Ammon's horn (tissue), 1 donor: Measurements from ENCODE around the gene UNKL.
"Not testable (repeated sequence)": the region's sequence is repeated elsewhere in the genome, so short reads cannot be mapped to it uniquely, and the experiment has no call there.

ENCODE experiments used
- DNase-seq: peaks from one replicate; pipeline ENCODE4 v3.0.0-alpha.2; 2016; ENCODE audit warnings: low spot score

UNKL gene

DNA sequence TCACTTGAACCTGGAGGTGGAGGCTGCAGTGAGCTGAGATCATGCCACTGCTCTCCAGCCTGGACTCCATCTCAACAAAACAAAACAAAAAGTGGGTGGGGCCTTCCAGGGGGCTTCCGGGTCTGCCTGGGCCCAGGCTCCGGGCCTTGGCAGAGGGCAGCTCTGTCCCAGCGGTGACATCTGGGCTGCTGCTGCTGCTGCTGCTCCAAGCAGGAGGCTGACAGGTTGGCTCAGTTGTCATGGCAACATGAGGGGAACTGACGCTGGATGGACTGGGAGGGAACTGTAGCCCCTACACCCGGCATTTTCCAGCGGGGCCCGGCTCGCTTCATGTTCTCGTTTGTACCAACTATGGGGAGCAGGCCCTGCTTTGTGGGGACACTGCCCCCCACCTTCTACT is 77.0 kb downstream of the UNKL start:
- no peak for DNase-seq

DNA sequence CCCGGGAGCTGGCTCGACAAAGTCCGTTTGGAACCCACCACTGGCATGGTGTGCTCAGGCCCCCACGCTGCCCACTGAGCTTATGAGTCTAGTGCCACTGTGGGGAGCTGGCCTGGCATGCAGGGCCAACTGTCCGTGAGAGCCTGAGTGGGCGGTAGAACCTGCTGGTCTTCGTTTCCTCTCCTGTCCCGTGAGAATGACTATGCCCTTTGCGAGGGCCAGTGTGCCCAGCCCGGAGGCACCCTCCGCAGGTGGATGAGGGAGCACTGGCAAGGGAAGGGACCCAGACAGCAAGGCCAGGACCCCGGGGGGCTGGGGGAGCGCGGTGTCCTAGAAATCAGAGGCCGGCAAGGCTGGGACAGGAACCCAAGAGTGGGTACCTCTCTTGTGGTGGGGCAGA is 77.9 kb downstream of the UNKL start:
- no peak for DNase-seq

DNA sequence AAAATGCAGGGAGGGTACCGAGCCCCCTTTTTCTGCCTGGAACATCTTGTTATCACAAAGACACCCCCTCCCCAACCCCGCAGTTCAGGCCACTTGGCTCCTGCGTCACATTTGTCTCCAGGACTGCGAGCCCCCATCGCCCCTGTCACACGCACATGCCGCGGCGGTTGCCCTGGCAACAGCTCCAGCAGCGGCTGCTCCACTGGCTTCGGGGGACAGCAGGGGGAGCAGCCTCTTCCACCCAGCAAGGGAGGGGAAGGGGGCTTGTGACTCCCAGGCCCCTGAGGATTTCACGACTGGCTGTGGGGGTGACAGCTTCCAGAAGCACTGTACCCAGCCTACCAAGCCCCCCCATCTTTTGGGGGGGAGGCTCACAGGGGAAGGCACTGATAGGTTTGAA is 78.5 kb downstream of the UNKL start:
- DNase-seq = peak; percentile 68

DNA sequence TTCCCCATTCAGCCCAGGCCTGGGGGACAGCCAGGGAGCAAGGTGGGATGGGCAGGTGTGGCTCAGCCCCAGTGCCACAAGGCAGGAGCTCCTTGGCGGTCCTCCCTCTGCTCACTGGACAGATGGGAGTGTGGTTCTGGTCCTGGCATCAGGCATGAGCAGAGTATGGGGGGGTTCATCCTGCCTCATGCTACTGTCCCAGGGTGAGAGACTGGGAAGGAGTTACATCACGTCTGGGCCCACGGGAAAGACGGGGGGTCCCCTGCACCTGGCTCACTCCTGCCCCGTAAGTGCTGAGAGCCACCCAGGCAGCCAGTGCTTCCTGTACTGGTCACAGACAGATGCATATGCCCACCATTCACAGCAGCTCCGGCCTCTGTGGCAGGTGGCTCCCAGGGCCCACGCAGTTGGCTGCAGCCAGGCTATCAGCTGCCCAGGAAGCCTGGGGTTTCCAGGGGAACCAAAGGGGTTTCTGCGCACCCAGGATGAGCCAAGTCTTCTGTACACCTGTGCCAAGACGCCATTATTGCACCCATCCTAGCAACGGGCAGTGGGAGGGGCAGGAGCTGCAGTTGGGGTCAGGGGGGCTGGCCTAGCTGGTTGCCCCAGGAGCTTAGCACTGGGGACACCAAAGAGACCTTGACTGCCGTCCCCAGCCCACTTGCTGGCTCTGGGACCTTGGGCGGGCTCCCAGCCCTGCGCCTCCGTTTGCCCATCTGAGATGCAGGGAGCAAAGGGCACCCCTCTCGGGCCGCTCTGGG is 79.1 kb downstream of the UNKL start:
- peak; percentile 47 for DNase-seq

DNA sequence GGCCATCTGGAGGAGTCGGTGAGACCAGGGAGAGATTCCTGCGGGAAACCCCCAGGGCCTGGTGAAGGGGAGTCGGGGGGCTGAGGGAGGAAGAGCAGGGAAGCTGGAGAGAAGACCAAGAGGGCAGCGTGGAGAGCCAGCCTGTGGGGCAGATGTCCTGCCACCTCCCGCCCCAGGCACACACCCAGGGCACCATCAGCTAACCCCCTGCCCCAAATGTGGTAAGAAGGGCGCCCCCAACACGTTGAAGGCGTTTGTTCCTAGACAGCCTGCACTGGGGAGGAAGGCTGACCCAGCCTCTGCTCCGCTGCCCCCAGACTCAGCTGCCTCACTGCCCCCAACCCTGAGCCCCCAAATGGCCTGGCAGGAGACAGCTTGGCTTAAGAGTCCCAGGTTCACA is 79.8 kb downstream of the UNKL start:
- no peak for DNase-seq

DNA sequence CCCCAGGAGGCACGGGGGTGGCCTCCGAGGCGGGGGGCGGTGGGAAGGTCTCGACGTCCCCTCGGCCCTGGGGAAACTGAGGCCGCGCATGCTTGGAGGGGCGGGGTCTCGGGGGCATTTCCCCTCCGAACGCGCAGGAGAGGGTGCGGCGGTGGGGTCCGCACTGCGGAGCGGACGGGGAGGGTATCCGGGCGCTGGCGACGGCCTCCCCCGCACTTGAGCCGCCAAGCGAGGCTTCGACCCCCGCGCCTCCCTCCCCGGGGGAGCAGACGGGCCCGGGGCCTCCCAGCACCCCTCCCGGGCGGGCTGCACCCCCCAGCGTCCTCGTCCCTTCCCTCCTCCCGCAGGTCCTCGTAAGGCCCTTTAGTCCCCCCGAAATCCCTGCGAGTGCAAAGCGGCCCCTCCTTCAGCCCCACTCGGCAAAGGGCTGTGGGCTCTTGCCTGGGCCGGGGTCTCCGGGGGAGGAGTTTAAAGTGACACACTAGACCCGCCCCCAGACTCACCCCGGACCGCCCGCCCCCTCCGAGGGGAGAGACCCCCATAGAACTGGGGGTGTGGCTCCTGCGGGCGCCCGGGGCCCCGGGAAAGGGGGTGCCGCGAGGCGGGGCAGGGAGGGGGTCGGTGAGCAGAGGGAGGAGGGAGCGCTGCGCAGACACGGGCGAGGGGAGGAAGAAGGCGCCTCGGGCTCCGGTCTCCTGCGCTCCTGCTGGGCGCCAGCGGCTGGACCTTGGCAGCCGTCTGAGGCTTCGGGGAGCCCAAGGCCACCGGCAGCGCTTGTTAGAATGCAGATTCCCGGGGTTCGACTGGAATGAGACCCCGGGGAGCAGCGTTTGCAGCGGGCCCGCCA is 80.4 kb downstream of the UNKL start:
- no peak for DNase-seq

GRCh38 chr16:1333149-1333812 is 81.2 kb downstream of the UNKL start, which contains the start of gene BAIAP3:
Gene BAIAP3, plus strand, starts transcription at chr16:1333645. Its CDS starts 4,905 bp downstream, at chr16:1338550.
- DNase-seq = peak; percentile 24

DNA sequence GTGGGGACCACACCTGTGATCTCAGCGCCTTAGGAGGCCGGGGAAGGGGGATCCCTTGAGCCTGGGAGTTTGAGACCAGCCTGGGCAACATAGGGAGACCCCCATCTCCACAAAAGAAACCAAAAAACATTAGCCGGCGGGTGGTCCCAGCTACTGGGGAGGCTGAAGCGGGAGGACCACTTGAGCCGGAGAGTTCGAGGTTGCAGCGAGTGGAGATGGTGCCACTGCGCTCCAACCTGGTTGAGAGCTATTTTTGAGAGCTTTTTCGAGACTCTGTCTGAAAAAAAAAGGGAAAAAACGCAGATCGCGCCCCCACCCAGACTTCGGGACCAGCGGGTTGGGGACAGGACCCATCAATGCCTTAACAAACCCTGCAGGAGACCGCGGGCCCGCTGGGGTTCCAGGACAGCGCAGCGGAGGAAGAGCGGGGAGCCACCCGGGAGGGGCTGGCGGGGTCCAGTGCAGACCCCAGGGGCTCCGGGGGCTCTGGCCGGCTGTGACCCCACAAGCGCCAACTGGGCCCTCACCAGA is 81.8 kb downstream of the UNKL start:
- DNase-seq = no peak

- DNase-seq = no peak
Observed at GRCh38 chr16:1331712-1332617, 82.5 kb downstream of the UNKL start.

DNA sequence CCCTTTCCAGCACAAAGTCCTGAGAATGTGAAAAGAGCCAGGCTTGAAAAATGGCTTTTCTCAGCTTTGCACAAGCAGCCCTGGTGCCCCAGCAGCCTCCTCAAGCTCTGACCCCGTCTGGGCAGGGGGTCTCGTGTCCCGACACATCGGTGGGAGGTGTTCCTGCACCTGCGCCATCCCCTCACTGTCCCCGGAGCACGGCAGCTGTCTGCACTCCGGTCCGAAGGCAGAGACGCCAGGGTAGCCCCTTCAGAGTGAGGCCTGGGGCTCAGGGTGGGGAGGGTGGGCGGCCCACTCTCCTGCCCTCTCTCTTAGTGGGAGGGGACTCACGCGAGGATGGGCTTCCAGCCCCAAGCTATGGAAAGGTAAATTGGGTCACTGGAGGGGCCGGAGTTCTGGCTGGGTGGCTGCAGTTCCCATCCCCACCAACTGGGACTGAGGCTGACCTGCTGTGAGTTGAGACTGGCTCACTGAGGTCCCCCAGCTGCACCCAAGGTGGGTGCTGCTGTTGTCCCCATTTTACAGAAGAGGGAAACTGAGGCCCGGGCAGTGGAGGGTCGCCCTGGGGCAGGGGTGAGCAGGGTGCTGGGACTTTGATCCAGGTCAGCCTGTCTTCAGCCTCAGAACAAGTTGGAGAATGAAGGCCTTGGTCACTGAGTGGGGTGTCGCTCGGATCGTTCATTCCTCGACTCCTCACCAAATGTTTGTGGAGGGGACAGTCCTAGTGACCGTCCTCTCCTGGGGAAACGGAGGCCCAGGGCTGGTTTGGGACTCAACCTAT is 83.4 kb downstream of the UNKL start:
- no peak for DNase-seq

GRCh38 chr16:1330260-1330914 is 84.1 kb downstream of the UNKL start:
- DNase-seq = no peak

- DNase-seq = not testable (repeated sequence)
Observed at GRCh38 chr16:1328961-1329360, 85.5 kb downstream of the UNKL start.

DNA sequence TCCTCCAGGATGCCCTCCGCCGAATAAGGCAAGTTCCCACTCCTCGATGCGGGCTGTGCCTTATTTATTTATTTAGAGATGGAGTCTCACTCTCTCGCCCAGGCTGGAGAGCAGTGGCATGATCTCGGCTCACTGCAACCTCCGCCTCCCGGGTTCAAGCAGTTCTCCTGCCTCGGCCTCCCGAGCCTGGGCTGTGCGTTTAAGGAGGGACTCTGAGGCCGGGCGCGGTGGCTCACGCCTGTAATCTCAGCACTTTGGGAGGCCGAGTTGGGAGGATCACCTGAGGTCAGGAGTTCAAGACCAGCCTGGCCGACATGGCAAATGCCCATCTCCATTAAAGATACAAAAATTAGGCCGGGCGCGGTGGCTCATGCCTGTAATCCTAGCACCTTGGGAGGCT is 86.4 kb downstream of the UNKL start:
- not testable (repeated sequence) for DNase-seq

DNA sequence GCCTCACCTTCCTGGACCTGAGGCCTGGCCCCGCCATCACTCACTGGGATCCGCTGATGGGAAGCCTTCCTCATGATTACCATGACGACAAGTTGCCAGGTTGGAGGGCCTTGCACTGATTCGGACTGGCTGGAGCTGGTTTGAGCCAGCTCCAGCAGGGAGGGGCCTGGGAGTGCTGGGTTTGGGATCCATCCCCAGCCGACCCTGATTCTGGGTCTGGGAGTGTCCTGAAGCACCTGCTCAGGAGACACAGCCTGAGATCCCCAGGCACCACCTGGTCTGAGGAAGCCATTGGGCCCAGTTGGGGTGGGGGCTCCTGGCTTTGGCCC is 86.9 kb downstream of the UNKL start:
- no peak for DNase-seq

DNA sequence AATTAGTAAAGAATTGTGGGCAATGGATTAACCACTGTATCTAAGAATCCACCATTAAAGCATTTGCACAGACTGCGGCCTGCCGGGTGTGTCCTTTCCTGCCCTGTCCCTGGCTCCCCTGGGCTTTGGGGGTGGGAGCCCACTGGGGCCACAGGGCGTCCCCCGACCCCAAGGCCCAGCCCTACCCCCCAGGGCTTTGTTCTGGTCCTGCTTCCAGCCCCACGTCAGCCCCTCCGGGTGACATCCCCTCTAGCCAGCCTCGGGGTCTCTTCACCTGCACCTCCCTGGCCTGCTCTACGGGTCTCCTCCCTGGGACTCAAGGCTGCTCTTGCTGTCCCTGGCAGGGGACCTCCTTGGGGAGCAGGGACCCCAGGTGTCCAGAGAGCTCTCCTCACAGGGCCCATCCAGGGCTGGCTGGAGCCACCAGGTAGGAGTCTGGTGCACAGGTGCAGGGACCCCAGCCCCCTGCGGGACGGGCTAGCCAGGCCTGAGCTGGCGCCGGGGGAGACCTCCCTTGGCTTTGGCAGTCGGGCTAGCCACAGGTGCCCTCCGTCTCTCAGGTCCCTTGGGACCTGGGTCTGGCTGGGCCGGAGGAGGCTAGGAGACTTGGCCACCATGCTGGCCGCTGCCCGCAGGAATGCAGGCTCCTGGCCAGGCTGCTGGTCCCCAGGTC is 87.4 kb downstream of the UNKL start:
- no peak for DNase-seq

DNA sequence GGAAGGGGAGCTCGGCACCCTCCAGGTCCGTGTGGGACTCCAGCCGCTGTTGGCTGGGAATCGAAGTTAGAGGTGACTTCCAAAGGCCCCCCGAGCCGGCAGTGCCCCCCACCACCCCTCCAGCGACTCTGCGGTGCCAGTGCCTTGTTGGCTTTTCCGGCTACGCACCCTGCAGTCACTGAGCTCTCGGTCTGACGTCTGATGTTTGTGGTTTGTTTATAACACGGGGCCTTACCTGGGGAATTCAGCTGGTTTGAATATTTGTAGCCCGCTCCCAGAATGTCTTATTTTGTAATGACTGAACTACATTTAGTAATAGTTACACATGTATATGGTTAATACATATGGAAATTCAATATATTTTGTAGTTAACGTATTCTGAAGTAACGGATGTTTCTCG is 88.1 kb downstream of the UNKL start:
- DNase-seq = no peak

- DNase-seq = no peak
Observed at GRCh38 chr16:1325673-1326371, 88.7 kb downstream of the UNKL start.

DNA sequence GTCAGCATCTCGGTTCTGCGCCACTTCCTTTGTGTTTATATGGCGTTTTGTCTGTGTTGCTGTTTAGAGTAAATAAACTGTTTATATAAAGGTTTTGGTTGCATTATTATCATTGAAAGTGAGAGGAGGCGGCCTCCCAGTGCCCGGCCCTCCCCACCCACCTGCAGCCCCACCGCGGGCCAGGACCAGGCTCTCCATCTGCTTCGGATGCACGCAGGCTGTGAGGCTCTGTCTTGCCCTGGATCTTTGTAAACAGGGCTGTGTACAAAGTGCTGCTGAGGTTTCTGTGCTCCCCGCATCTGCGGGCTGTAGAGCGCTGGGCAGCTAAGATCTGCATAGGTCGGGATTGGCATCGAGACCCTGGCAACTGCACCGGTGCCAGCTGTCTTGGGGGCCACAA is 89.2 kb downstream of the UNKL start:
- DNase-seq = no peak

DNA sequence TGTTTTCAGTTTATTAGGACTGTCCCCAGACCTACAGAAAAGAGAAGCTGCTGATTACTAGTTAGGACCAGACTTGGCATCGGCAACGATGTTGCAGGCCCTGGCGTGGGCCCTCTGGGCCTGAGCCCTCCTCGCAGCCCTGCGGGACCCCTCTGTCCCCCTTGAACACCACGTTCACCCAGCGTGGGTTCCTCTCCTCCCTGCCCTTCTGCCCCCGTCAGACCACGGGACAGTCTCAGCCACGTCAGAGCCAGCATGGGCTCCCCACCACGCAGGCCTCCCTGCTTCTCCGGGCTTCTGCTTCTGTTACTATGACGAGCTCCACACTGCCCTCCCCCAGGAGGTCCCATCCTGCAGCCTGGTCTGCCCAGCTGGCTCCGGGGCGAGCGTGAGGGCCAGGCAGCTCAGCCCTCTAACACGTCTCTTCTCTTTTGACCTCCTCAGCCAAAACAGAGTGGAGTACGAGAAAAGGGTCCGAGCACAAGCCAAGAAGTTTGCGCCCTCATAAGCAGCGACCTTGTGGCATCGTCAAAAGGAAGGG is 90.1 kb downstream of the UNKL start:
- no peak for DNase-seq
